Karpas-422 (cell line): ENCODE data around the gene CREB1. TPM values are rescaled to one million over a fixed set of nuclear protein-coding genes. Genes with fewer than 3 reads are reported as not detected.
A peak's percentile ranks its signal among the peaks of the same experiment; 100 is the strongest.

ENCODE experiments used
- DNase-seq: peaks from one replicate; pipeline ENCODE4 v3.0.0-alpha.2; 2015
- H2AFZ ChIP-seq: fragments of 200-600 bp; sonication (generic); 2 replicates; pipeline ENCODE4 v1.6.1; 2014; ENCODE audit warnings: antibody characterized with exemption, low read length, mixed read lengths
- H3K27ac ChIP-seq: fragments of 200-600 bp; sonication (generic); 2 replicates; pipeline ENCODE4 v1.5.1; 2014; ENCODE audit warnings: mild to moderate bottlenecking, low read length, moderate library complexity
- H3K27me3 ChIP-seq: fragments of 200-600 bp; sonication (generic); 2 replicates; pipeline ENCODE4 v1.6.1; 2014; ENCODE audit warnings: low read length, mixed read lengths
- H3K36me3 ChIP-seq: fragments of 200-600 bp; sonication (generic); 2 replicates; pipeline ENCODE4 v1.6.1; 2014; ENCODE audit warnings: low read length, mixed read lengths; ENCODE audit not compliant: insufficient read depth
- H3K4me1 ChIP-seq: fragments of 200-600 bp; sonication (generic); 2 replicates; pipeline ENCODE4 v1.6.1; 2014; ENCODE audit warnings: mild to moderate bottlenecking, low read length, mixed read lengths
- H3K4me2 ChIP-seq: fragments of 200-600 bp; sonication (generic); 2 replicates; pipeline ENCODE4 v1.6.1; 2014; ENCODE audit warnings: low read length, low read depth, mild to moderate bottlenecking; ENCODE audit not compliant: poor library complexity, severe bottlenecking
- H3K4me3 ChIP-seq: fragments of 200-600 bp; sonication (generic); 2 replicates; pipeline ENCODE4 v1.5.1; 2014; ENCODE audit warnings: mild to moderate bottlenecking, antibody characterized with exemption, low read length, mixed read lengths
- H3K79me2 ChIP-seq: fragments of 200-600 bp; sonication (generic); 2 replicates; pipeline ENCODE4 v1.6.1; 2014; ENCODE audit warnings: mild to moderate bottlenecking, low read length, mixed read lengths
- H3K9ac ChIP-seq: fragments of 200-600 bp; sonication (generic); 2 replicates; pipeline ENCODE4 v1.6.0; 2014; ENCODE audit warnings: low read length
- H3K9me2 ChIP-seq: fragments of 200-600 bp; sonication (generic), shearing (Covaris generic); replicated peaks from 2 replicates; pipeline ENCODE4 v1.6.0; 2014; ENCODE audit warnings: mild to moderate bottlenecking, low read length, moderate library complexity; ENCODE audit not compliant: insufficient read depth
- H3K9me3 ChIP-seq: fragments of 300-700, 200-600 bp; sonication (generic); 2 replicates; pipeline ENCODE4 v1.6.1; 2014; ENCODE audit warnings: low read length, mixed read lengths
- H4K20me1 ChIP-seq: fragments of 200-600 bp; sonication (generic); 2 replicates; pipeline ENCODE4 v1.6.1; 2014; ENCODE audit warnings: mild to moderate bottlenecking, antibody characterized with exemption, low read length, low read depth; ENCODE audit not compliant: insufficient read depth
- total RNA-seq: library from RNA; depleted of rRNA; stranded (reverse); fragments of >200 nt; shearing (Covaris generic); gene quantifications from 2 replicates; pipeline ENCODE4 v1.2.3, GENCODE V29; 2014; ENCODE audit warnings: low replicate concordance

The CREB1 gene
- total RNA-seq, 1 experiment from 2014 or later = 74.6 TPM

GRCh38 chr2:207533461-207534008 is 3.8 kb downstream of the CREB1 start:
- no peak overlapping the region for H3K27ac ChIP-seq
- H3K9me2 ChIP-seq = no peaks in the 10 kb centered on the region
- no peak overlapping the region for H3K4me3 ChIP-seq
- no peak overlapping the region for H2AFZ ChIP-seq
- DNase-seq = no peak
- H3K36me3 ChIP-seq = peaks cover 24% of the 10 kb centered on the region; the same call in 1 of the 2 replicates
- peaks cover 33% of the 10 kb centered on the region for H3K4me1 ChIP-seq
- H3K27me3 ChIP-seq = no peaks in the 10 kb centered on the region
- peaks cover 4% of the 10 kb centered on the region; the same call in 1 of the 2 replicates for H4K20me1 ChIP-seq
- H3K9ac ChIP-seq = no peak overlapping the region
- peaks cover 81% of the 10 kb centered on the region for H3K79me2 ChIP-seq
- H3K4me2 ChIP-seq = peak overlapping the region; percentile 14
- H3K9me3 ChIP-seq = no peaks in the 10 kb centered on the region

GRCh38 chr2:207534417-207534816 is 4.7 kb downstream of the CREB1 start:
- H3K9me3 ChIP-seq = no peaks in the 10 kb centered on the region
- peaks cover 27% of the 10 kb centered on the region for H3K4me1 ChIP-seq
- no peak overlapping the region for H3K4me2 ChIP-seq
- peaks cover 90% of the 10 kb centered on the region for H3K79me2 ChIP-seq
- H3K27me3 ChIP-seq = no peaks in the 10 kb centered on the region
- H3K36me3 ChIP-seq = peaks cover 24% of the 10 kb centered on the region; the same call in 1 of the 2 replicates
- H3K4me3 ChIP-seq = no peak overlapping the region
- no peak overlapping the region for H3K9ac ChIP-seq
- no peak for DNase-seq
- H3K9me2 ChIP-seq = no peaks in the 10 kb centered on the region
- peaks cover 4% of the 10 kb centered on the region; the same call in 1 of the 2 replicates for H4K20me1 ChIP-seq
- no peak overlapping the region; the same call in 1 of the 2 replicates for H3K27ac ChIP-seq
- no peak overlapping the region for H2AFZ ChIP-seq

GRCh38 chr2:207539470-207539869 is 9.7 kb downstream of the CREB1 start:
- no peak overlapping the region for H3K4me2 ChIP-seq
- no peak overlapping the region for H3K27ac ChIP-seq
- no peak for DNase-seq
- H3K4me3 ChIP-seq = no peak overlapping the region
- peaks cover 99% of the 10 kb centered on the region for H3K79me2 ChIP-seq
- H3K4me1 ChIP-seq = peaks cover 4% of the 10 kb centered on the region
- no peaks in the 10 kb centered on the region for H3K9me3 ChIP-seq
- H2AFZ ChIP-seq = no peak overlapping the region
- H3K9me2 ChIP-seq = no peaks in the 10 kb centered on the region
- no peaks in the 10 kb centered on the region for H3K27me3 ChIP-seq
- H3K9ac ChIP-seq = no peak overlapping the region
- peaks cover 8% of the 10 kb centered on the region; the same call in 1 of the 2 replicates for H3K36me3 ChIP-seq
- H4K20me1 ChIP-seq = no peaks in the 10 kb centered on the region

GRCh38 chr2:207540431-207540830 is 10.7 kb downstream of the CREB1 start:
- Histone ChIP-seq H3K9me2 (no peaks in the 10 kb centered on the region), H3K4me1 (no peaks in the 10 kb centered on the region), H3K27ac (no peak overlapping the region), H3K27me3 (no peaks in the 10 kb centered on the region), H3K4me2 (no peak overlapping the region), H3K36me3 (peaks cover 4% of the 10 kb centered on the region; the same call in 1 of the 2 replicates), H3K9ac (no peak overlapping the region), H3K4me3 (no peak overlapping the region), H3K9me3 (no peaks in the 10 kb centered on the region), H2AFZ (no peak overlapping the region), H3K79me2 (peaks cover 99% of the 10 kb centered on the region), H4K20me1 (no peaks in the 10 kb centered on the region)
- no peak for DNase-seq

- Histone ChIP-seq H3K4me2 (no peak overlapping the region), H3K4me1 (no peaks in the 10 kb centered on the region; the same call in 1 of the 2 replicates), H3K27me3 (no peaks in the 10 kb centered on the region), H3K4me3 (no peak overlapping the region), H2AFZ (no peak overlapping the region), H3K9ac (no peak overlapping the region), H4K20me1 (no peaks in the 10 kb centered on the region), H3K9me2 (no peaks in the 10 kb centered on the region), H3K36me3 (peaks cover 4% of the 10 kb centered on the region; the same call in 1 of the 2 replicates), H3K27ac (no peak overlapping the region), H3K79me2 (peaks cover 99% of the 10 kb centered on the region), H3K9me3 (no peaks in the 10 kb centered on the region)
- DNase-seq = no peak
Measured at GRCh38 chr2:207541933-207542332, 12.2 kb downstream of the CREB1 start.

- Histone ChIP-seq H3K9ac (no peak overlapping the region), H4K20me1 (no peaks in the 10 kb centered on the region), H3K27ac (no peak overlapping the region), H3K36me3 (no peaks in the 10 kb centered on the region; the same call in 1 of the 2 replicates), H3K79me2 (peaks cover 99% of the 10 kb centered on the region), H3K9me3 (no peaks in the 10 kb centered on the region), H2AFZ (no peak overlapping the region), H3K9me2 (no peaks in the 10 kb centered on the region), H3K4me3 (no peak overlapping the region), H3K27me3 (no peaks in the 10 kb centered on the region), H3K4me2 (no peak overlapping the region), H3K4me1 (peaks cover 4% of the 10 kb centered on the region; the same call in 1 of the 2 replicates)
- DNase-seq = no peak
Measured at GRCh38 chr2:207543272-207543671, 13.5 kb downstream of the CREB1 start.

- H3K4me1 ChIP-seq = peaks cover 4% of the 10 kb centered on the region; the same call in 1 of the 2 replicates
- no peak overlapping the region for H3K4me3 ChIP-seq
- no peaks in the 10 kb centered on the region for H3K9me3 ChIP-seq
- no peak overlapping the region for H2AFZ ChIP-seq
- no peaks in the 10 kb centered on the region for H3K27me3 ChIP-seq
- no peaks in the 10 kb centered on the region for H3K9me2 ChIP-seq
- H3K9ac ChIP-seq = no peak overlapping the region
- peaks cover 98% of the 10 kb centered on the region for H3K79me2 ChIP-seq
- H3K4me2 ChIP-seq = no peak overlapping the region
- H3K27ac ChIP-seq = no peak overlapping the region
- no peaks in the 10 kb centered on the region for H4K20me1 ChIP-seq
- no peaks in the 10 kb centered on the region; the same call in 1 of the 2 replicates for H3K36me3 ChIP-seq
- no peak for DNase-seq
Measured at GRCh38 chr2:207546822-207547221, 17.1 kb downstream of the CREB1 start.

GRCh38 chr2:207549145-207549544 is 19.4 kb downstream of the CREB1 start:
- H3K4me1 ChIP-seq = peaks cover 16% of the 10 kb centered on the region
- no peak overlapping the region for H3K4me3 ChIP-seq
- H3K9me2 ChIP-seq = no peaks in the 10 kb centered on the region
- DNase-seq = no peak
- H3K79me2 ChIP-seq = peaks cover 99% of the 10 kb centered on the region
- H3K27ac ChIP-seq = no peak overlapping the region
- H3K4me2 ChIP-seq = no peak overlapping the region
- no peak overlapping the region for H2AFZ ChIP-seq
- H4K20me1 ChIP-seq = no peaks in the 10 kb centered on the region
- no peaks in the 10 kb centered on the region for H3K9me3 ChIP-seq
- H3K27me3 ChIP-seq = no peaks in the 10 kb centered on the region
- no peak overlapping the region for H3K9ac ChIP-seq
- H3K36me3 ChIP-seq = no peaks in the 10 kb centered on the region
